ENCODE results near the gene RAB9B.
"Not testable (repeated sequence)": the region's sequence is repeated elsewhere in the genome, so short reads cannot be mapped to it uniquely, and the experiment has no call there.

RAB9B gene, protein sequence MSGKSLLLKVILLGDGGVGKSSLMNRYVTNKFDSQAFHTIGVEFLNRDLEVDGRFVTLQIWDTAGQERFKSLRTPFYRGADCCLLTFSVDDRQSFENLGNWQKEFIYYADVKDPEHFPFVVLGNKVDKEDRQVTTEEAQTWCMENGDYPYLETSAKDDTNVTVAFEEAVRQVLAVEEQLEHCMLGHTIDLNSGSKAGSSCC

GRCh38 chrX:103831803-103832544 is at the start of gene RAB9B:
RAB9B (minus strand) TSS chrX:103832257; CDS start chrX:103825784, 6,473 bp downstream.
- DNase-seq = peak; percentile 33

- no peak for DNase-seq
These were observed 47.3 kb upstream of the RAB9B start for GRCh38 chrX:103879339-103879738.

DNA sequence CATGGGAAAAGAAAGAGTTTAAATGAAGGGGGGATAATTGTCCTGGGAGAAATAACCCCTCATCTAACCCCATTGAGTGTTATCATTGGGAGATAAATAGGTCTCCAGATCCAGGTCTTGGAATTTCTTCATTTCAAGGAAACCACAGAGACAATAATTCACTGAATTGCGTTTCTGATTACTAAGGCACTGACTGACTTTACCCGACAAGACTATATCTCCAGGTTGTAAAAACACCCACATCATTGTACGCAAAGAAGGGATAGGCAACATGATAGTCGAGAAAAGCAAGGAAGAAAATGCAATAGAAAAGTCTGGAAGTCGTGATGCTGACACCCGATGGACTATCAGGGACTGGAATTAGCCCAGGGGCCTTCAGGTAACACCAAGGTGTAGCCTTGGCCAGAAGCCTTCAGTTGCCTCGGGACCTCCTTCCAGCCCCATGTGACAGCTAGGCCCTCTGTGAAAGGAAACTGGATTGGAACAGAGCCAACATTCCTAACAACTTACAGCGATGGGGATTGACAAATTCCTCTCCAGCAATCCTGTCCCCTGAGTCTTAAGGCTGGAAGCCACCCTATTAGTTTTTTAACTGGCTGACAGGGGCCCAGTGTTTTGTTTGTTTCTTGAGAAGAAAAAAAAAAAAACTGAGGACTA is 46.5 kb upstream of the RAB9B start:
- no peak for DNase-seq

GRCh38 chrX:103877571-103877970 is 45.5 kb upstream of the RAB9B start:
- no peak for DNase-seq

GRCh38 chrX:103864886-103865534 is 33.0 kb upstream of the RAB9B start:
- DNase-seq = no peak

DNA sequence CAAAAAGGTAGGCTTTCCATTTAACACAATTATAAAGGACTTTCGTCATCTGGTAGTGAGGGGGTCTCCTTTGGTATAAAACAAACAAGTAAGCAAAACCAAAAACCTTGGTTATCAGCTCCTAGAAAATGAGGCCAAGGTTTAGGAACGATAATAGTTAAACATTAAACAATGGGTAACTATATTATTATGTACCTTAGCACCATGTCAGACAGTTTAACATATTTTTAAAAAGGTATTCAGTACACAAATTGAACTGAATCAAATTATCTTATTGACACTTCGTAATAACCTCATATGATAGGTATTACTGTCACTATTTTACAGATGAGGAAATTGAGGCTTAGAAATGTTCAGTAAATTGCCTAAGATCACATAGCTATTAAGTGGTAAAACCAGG is 32.1 kb upstream of the RAB9B start:
- DNase-seq = no peak

DNA sequence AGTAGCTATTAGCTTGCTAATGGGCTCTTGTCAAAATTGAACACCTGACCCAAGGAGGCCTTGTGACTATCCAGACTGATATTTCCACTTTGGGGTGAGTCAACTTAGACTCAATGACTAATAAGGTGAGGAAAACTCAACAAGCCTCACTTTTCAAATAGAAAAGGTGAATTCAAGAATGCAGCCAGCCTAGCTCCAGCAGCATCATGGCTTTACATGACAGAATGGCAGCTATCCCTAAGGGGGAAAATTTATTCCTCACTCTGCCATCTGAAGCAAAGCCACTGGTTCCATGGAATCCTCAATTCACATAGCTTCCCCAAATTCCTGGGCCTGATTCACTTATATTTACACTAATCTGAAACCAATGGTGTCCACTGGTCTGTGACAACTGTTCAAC is 29.1 kb upstream of the RAB9B start:
- DNase-seq = no peak

DNA sequence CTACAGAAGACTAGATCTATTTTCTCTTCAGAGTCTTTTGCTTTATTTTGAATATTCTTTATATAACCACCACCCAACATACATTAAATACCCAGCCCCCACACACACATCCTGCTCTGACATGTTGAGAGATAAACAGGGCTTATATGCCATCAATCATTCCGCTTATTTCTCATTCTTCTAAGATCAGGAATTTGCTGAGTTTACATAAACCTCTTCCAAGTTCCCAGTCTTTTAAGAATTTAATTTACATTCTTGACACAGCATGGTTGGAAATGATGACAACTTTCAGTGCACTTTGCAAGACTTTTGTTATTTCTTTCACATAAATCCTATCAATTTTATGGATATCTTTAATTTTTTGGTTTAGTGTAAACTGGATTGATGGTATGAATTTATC is 17.5 kb upstream of the RAB9B start:
- DNase-seq = no peak

DNA sequence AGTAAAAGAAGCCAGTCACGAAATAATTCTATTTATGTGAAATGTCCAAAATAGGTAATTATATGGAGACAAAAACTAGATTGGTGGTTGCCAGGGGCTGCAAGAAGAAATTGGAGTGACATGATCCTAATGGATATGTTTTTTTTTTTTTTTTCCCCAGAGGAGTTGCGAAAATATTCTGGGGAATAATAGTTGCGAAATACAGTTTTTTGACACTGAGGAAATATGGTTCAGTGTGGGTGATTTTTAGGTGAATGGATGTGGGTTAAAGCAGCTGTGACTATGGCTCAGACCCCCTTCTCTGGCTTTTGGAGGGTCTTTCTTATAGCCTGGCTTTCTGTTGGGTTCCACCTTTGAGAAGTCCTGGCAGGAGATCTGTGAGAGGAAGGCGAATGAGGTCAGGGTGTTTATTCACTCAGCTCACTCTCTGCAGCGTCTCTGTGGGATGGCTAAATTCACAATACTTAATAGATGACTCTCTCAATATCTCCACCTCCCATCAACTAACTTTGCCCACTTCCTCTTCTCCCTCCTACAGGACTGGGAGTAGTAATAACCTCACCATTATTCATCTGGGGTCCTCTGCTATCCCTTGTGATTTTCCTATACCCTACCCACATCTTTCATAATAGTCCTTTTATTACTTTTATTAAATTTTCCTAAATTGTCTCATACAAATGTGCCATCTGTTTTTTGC is 15.3 kb upstream of the RAB9B start:
- no peak for DNase-seq

GRCh38 chrX:103846386-103846785 is 14.3 kb upstream of the RAB9B start:
- no peak for DNase-seq

GRCh38 chrX:103845165-103845653 is 13.2 kb upstream of the RAB9B start:
- peak; percentile 76 for DNase-seq

GRCh38 chrX:103839404-103839803 is 7.3 kb upstream of the RAB9B start:
- DNase-seq = no peak

DNA sequence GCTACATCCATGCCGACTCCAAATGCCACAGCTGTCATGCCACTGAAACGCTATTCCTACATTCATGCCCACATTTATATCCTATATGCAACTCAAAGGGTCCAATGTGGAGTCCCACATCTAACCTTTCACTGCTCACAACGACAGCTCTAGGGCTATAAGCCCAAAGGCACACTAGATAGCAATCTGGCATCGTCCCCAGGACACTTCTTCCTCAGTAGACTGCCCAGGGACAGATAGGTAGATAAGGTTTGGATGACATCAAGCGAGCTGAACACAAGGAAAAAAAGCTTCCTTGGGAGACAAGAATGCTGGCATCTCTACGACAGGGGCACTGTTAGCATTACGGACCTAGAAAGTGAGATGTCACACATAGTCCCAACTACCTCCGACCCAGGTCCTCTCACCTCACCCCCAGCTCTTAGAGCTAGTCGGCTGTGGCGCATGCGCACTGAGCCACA is 685 bp downstream of the RAB9B start:
- DNase-seq = peak; percentile 77

- no peak for DNase-seq
These were observed 1.2 kb downstream of the RAB9B start for GRCh38 chrX:103830848-103831247.

DNA sequence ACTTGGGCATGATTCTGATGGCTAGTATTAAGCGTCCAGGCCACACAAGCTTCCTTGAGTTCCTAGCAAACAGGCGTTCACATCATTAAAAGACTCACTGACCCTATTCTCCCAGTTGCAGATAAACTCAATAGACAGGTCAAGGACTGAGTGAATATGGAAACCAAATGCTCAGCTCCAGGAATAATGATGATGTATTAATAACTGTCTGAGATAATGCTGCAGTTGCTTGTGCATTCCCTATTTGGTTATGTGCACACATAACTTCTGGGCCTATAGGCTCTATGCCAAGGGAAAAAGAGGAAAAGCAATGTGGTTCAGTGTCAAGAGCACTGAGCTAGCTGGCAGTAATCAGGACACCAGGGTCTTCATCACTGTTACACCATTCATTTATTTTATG is 3.5 kb downstream of the RAB9B start:
- no peak for DNase-seq

DNA sequence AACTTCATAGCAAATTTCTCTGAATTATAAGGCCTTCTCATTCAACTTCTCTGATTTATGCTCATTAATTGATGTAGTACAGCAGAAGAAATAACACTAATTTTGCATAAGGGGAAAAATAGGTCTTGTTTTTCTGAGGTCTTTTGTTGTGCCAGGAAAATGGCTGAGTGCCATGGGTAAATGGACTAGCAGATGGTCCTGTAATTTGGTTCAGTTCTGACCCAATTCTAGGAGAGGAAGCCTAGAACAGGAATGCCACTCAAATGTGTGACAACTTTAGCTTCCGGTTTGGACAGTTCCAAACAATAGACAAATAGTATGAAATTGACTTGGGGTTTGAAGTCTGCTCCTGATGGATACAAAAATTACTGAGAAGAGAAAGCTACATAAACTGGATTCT is 6.2 kb downstream of the RAB9B start:
- DNase-seq = no peak

- DNase-seq = no peak
These were observed 8.5 kb downstream of the RAB9B start for GRCh38 chrX:103823591-103823990.

DNA sequence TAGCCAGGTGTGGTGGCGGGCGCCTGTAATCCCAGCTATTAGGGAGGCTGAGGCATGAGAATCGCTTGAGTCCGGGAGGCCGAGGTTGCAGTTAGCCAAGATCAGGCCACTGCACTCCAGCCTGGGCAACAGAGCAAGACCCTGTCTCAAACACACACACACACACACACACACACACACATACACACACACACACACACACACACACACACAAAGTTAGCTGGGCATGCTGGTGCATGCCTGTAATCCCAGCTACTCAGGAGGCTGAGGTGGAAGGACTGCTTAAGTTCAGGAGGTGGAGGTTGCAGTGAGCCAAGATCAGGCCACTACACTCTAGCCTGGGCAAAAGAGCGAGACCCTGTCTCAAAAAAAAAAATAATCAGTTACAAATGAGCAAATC is 11.3 kb downstream of the RAB9B start:
- DNase-seq = not testable (repeated sequence)

GRCh38 chrX:103818842-103819619 is 13.0 kb downstream of the RAB9B start:
- DNase-seq = no peak

GRCh38 chrX:103817502-103817901 is 14.6 kb downstream of the RAB9B start:
- DNase-seq = peak; percentile 69

- not testable (repeated sequence) for DNase-seq
These were observed 15.0 kb downstream of the RAB9B start for GRCh38 chrX:103817101-103817500.

DNA sequence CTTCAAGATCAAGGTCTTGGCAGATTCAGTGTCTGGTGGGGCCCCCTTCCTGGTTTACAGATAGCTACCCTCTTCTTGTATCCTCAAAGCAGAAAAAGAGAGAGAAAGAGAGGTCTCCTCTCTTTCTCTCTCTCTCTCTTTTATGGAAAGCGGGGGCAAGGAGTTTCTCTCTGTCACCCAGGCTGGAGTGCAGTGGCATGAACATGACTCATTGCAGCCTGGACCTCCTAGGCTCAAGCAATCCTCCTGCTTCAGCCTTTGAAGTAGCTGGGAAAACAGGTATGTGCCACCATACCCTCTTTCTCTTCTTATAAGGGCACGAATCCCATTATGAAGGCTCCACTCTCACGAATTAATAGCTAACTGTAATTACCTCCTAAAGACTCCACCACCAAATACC is 20.2 kb downstream of the RAB9B start:
- DNase-seq = no peak
